HG03442 (cell line): Measurements from ENCODE around the gene ITGB2.

Experiments
- ATAC-seq: cut with Tn5 transposase; IDR thresholded peaks from one replicate; pipeline ENCODE4 v1.9.1; 2021; ENCODE audit warnings: mild to moderate bottlenecking, moderate library complexity; ENCODE audit not compliant: unreplicated experiment

The ITGB2 gene

DNA sequence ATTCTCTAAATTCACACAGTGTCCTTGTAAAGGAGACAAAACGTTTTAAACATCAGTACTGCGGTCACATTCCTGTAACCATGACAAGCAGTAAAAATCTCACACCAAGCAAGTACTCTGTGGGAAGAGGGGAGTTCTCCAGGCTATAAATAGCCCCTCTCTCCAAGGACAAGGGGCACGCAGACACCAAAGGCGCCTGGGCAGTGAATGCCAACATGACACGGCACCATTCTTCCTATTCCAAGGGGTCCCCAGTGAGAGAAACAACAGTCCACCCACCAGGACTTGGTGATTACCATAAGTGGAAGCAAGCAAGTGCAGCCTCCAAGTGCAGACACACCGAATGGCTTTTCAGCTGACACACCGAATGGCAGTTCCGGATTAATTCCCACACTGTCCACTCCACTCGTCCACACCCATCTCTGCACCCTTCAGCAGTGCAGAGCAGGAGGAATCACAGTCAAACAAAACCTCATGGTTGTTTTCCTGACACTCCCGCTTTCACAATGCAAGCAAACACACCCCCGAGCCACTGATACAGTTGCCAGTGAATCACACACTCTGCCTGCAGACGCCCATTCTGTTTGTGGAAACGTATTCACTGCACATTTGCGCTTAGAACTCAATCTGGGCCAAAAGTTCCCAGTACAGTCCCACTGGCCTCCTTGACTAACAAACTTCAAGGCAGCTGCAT is 49.0 kb downstream of the ITGB2 start:
- ATAC-seq, result no peak

DNA sequence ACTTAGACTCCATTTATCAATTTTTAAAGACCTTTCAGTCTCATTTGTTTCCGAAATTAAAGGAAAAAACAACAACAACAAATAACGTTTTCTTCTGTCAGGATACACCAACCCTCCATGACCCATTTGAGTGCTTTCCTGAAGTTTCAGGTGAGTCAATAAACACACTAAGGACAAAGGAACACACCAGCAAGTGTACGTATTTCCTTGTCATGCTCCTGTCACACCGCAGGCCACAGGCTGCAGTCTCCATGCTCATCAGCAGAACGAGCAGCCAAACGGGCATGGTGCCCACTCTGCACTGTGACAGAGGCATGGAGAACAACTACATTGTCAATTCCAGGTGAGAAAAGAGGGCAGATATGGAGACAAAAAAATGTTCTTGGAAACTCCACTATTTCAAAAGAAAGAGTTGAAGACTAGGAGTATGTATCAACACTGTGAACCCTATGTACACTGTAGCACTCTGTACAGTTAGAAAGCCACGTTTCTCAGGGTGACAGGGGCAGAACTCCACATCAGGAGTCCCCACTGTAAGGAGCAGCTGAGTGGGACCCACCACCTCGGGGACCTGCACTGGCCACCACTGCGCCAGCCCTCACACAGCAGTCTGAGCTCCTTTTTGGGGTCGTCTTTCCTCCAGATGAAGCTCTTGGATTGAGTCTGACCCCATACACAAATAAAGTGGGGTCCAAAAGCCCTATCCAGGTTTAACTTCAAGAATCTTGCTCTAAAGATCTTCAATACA is 49.8 kb downstream of the ITGB2 start:
- no peak for ATAC-seq

DNA sequence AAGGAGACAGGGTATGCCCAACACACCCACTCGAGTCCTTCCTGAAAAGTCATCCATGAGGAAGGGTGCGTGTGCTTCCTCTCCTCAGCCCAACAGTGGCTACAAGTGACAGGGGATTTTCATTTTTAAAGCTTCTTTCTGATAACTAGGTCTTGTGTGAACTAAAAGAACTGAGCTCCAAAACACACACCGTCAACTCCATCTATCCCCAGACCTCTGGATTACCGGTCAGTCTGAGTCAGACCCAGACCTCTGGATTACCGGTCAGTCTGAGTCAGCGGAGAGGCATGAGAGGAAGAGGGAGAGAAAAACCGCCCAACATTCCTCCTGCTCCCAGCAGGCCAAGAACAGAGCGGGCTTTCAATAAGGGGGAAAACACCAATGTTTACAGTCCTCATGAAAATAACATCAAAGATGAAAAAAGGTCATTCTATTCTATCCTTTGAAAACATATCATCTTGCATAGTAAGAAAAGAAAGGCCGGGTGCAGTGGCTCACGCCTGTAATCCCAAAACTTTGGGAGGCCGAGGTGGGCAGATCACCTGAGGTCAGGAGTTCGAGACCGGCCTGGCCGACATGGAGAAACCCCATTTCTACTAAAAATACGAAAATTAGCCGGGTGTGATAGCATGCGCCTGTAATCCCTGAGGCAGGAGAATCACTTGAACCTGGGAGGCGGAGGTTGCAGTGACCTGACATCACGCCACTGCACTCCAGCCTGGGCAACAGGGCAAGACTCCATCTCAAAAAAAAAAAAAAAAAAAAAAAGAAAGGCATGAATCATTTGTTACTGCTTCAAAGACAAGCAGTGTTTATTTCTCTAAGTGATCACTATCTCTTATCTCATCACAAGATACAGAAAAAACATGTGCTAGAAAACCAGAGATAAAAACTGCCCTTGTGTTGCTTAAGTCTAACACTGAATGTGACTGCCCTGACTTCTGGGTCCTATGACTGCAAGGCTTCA is 50.6 kb downstream of the ITGB2 start:
- no peak for ATAC-seq

DNA sequence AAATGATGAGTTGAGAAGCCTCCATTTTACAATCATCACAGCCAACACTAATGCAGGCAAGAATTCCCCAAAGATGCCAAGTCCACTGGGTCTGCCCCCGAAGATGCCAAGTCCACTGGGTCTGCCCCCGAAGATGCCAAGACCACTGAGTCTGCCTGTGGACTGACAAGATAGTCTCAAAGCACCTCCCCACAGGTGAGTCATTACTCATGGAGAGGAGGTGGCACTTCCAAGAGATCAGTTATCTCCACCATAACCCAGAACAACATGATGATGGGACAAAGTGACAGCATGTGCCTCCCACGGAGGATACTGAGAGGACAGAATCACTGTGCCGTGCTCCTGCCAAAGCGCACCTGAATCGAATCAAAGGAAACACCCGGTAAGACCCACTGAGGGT is 52.0 kb downstream of the ITGB2 start:
- ATAC-seq, result no peak

DNA sequence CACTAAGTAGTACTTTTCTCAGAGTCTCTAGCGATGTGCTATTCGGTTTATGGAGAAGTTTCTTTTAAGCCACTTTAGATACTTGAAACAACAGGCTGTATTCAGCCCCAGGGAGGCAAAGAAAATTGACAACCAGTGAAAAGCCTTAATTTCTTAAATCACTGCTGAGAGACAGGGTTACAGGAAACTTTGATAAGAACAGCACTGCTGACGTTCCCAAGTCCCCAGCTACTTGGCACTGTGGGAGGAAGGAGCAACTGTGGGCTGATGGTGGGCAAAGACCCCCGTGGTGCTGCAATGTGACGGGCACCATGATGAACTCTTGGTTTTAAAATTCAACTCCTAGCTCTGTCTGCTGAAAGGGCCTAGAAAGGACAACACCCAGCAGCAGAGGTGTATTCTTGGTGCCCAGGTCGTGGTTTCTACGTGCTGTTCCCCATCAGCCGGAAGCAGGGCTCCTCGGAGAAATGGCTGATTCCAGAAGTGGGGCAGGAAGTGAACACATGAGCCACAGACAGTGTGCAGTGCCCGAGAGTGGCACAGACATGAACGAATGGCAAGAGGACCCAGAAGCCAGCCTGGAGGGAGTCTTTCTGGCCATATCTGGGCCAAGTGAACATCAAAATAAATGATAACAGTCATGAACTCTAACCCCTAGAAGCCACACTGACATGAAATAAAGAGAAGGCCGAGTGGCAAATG is 52.5 kb downstream of the ITGB2 start:
- ATAC-seq, result no peak

DNA sequence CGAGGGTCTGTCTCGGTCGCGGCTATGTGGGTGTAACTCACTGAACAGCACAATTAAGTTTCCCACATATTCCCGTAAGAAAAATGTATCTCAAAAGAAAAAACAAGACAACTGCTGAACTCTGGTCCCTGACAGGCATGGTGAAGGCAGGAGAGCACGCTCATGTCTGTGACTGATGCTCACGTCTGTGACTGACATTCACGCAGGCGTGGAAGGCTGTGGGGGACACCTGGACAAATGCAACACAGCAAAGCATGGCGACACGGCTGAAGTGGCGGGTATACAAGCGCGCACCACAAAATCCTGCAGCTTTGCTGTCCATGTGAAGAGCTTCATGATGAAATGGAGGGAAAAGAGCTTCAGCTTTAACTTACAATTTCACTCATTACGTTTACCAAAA is 53.2 kb downstream of the ITGB2 start:
- no peak for ATAC-seq

DNA sequence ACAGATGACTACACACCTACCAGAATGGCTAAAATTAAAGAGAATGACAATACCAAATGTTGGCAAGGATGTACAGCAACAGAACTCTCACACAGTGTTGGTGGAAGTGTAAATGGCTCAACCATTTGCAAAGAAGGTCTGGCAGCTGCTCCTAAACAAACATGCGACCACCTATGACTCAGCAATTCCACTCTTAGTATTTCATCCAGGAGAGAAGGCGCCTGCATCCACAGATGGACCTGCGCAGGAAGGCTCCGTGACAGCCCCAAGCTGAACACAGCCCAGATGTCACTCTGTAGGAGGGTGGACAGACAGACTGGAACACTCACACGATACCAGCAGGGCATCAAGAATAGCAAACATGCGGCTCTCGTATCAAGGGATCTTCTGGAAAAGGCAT is 53.9 kb downstream of the ITGB2 start:
- no peak for ATAC-seq

DNA sequence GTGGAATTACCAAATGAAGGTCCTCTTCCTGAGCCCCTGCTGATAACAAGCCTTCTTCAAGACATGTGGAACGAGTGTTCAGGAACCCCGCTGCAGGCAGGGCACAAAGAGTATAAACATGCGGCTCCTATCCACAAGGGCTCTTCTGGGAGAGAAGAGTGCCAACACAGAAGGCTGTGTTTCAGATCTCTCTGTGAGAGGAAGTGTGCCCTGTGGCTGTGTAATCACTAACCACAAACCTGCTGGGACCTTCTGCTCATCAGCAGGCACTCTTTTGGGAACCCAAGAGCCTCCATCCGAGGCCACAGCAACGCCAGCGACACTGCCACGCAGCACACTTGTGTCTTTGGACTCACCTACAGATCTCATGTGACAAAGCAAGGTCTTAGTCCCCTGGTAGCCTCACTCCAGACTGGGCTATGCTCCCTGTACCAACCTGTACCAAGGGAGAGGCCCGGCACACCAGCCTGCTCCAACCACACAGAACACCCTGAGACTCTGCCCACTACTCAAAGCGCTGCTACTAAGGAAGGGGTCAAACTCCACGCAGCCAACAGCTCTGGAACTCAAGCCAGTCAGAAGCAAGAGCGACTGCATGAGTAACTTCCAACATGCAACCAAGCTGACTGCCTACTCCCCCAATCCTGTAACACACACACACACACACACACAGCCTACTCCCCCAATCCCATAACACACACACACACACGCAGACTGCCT is 55.0 kb downstream of the ITGB2 start:
- no peak for ATAC-seq

DNA sequence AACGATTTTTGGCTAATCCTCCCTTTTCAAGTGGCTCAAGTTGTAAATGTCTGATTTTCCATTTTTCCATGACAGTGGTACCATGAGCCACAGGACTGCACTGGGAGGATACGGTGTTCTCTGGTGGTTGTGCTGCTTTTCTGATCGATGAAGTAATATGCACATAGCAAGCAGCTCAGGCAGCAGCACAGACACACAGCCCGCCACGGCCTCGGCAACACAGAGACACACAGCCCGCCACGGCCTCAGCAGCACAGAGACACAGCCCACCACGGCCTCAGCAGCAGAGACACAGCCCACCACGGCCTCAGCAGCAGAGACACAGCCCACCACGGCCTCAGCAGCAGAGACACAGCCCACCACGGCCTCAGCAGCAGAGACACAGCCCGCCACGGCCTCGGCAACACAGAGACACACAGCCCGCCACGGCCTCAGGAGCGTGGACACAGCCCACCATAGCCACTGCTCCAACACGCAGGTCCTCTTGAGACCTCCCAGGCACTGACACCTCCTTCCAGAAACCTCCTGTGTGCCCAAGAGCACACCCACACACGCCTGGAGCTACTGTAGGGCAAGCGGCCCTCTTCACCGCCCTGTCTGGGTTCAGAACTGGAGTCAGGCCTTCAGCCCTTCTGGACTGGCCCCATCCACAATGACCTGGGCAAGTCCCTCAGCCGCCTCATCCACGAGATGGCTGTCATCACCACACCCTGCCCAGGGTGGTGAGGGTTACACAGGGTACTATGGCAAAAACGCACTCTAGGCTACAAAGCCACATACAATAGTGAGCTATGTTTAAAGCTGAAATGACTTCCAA is 57.6 kb downstream of the ITGB2 start:
- no peak for ATAC-seq

DNA sequence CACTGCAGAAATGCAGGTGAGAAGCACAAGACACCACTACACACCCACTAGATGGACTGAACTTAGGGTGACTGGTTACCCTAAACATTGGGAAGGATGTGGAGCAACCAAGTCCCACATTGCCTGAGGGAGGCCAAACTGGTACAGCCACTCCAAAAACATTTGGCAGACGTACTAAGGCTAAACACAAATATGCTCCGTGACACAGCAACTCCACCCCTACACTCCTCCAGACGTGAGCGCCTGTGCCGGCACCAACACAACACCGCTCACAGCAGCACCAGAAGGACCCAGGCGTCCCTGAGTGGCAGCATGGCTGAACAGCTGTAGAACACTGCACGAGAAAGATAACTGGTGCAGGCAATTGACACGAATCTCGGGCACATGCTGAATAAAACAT is 61.9 kb downstream of the ITGB2 start:
- no peak for ATAC-seq

DNA sequence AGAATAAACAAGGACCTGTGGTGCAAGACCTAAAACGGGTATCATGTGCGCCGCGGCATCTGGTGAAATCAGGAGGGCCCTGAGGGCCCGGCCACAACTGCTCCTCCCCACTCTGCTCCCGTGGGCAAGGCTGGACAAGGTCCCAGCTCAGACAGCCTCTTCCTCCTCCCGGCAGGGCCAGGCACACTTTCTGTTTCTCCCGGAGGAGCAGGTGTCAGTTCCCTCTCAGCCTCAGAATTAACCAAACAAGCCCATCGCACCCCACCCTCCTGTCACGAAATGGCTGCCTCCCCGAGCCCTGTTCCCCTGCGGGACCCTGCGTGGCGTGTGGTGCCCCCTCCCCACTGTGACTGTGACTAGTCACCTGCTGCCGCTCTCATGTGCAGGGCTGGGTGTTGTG is 62.4 kb downstream of the ITGB2 start:
- no peak for ATAC-seq

DNA sequence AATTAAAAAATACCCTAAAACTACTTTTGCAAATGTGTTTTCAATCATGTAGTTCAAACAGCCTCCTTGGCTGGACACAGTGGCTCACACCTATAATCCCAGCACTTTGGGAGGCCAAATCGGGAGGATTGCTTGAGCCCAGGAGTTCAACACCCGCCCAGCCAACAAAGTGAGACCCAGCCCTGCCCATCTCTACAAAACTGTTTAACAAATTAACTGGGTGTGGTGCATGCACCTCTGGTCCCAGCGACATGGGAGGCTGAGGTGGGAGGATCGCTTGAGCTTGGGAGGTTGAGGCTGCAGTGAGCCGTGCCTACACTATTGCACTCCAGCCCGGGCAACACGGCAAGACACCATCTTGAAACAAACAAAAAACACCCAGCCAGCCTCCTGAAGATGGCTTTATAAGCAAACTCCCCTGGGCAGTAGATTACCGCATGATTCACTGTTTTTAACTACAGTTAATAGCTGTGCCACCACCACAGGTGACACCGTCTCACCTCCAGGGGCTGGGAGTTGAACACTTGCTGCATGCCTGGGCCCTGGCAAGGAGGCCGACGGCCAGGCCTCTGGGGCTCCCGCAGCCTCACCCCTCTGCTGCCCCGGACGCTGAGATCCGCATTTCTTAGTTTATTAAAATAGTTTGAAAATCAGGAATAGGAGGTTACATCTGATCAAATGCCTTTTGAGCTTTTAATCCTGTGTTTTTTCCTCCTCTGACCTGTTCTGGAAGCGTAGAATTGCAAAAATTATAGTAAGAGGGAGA is 63.4 kb downstream of the ITGB2 start:
- ATAC-seq, result no peak

DNA sequence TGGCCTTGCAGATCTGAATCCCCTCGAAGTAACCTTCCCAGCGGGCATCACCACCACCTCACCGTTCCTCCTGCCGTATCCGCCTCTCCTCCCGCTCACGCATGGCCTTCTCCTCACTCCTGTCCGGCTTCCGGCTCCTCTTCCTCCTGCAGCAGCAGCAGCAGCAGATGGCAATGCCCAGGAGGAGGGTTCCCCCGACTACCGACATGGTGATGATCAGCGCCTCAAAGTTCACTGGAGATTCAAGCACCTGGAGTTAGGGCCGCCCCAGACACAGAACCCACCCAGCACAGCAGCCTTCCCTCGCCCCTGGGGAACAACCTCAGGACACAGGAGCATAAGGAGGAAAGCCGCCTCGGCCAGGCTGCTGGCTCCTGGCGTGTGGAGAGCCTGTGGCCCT is 64.6 kb downstream of the ITGB2 start:
- no peak for ATAC-seq

DNA sequence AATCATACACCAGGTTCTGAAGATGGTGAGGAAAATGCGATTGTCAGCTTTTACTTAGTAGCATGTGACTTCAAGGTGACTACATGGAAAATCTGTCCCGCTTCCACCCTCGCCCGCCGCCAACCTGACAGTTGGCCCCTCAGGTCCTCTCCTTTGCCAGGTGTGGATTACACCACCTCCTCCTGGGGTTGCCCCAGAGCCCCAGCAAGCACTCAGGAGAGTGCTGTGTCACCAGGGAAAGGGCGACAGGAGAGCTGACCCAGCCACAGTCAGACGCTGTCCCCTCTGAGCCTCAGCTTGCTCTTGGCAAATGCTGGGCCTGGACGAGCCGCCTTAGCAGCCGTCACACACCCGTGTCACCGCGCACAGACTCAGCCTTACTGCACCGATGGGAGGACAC is 65.1 kb downstream of the ITGB2 start:
- ATAC-seq, result no peak

DNA sequence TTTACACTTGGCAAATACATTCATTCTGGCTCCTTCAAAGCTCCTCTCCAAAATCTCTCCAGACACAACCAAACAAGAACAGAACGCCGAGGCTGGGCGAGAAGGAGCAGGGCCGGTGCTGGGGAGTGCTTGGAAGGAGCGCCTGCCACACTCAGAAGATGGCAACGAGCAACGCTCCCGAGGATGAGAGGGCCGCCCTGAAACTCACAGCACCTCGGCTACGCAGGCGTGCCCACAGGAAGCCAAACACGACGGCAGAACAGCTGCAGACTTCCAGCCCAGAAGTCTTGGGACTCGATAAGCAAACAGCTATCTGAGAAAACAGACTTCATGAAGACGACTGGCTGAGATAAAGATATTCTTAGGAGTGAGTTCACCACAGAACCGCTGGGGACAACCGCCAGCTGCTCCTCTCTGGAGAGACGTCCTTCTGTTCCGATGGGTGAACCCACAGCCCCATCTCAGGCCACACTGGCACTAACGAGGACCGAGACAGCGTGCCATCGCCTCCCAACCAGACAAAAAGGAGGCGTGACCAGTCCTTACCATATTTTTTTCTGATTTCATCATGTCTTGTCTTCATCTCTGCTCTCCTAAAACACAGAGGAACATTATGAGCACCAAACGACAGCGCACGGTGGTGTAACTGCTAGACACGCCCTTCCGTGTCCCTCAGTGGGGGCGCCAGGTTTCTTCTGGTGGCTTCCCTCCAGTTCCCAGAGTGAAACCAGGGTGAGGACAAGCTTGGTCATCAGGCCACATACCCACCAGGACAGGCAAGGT is 65.8 kb downstream of the ITGB2 start:
- no peak for ATAC-seq

DNA sequence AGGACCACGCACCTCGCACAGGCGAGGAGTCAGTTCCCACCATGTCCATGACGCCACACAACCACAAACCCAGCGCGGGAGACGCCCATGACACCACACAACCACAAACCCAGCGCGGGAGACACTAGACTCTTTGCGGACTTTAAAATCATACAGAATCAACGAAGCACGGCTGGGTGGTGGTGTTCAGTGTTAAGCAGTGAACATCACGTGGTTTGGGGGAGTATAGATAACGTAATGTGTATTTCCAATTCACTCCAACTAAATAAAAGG is 66.4 kb downstream of the ITGB2 start:
- no peak for ATAC-seq

DNA sequence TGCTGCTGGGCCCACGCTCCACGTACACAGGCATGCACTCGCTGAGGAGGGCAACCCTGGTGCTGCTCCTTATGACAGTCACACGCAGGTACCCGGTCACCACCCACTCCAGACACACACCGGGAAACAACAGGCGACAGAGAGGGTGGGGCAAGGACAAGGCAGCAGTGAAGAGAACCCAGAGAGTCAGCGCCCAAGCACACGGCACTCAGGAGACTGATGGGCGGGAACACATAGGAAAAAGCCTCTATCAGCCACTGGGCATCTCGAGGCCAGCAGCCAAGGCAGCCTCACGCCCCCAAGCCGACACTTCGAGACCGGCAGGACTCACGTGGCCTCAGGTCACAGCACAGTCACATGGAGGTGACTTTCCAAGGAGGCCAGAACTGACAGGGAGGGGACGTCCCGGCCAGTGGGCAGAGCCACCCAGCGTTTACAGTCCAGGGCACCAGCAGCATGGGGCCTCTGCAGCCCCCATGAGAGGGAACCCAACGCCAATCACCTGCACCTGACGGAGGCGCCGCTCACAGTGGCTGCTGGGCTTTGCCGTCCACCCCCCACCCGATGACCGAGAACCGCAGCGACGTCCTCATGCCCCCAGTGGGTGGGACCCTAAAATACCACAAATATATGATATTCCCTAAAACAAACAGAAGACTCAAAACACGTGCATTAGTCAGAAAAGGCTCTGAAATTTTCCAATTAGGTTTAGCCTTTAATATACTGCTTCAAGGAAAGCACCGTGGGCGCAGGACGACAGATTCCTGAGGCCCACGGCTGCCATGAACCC is 66.9 kb downstream of the ITGB2 start:
- no peak for ATAC-seq
